SK-N-SH (cell line): ENCODE measurements around the gene TMPRSS15. TPM values are rescaled to one million over a fixed set of nuclear protein-coding genes. Genes with fewer than 3 reads are reported as not detected.

Source experiments
- CTCF ChIA-PET: fragments of 300-600, 350-600 bp; formaldehyde crosslinking; extraction: SDS; loops from one replicate; lab custom pipeline; 2021; lab: Yijun Ruan, JAX
- POLR2A ChIA-PET: fragments of 350-600 bp; sonication (Branson Sonifier 250); formaldehyde crosslinking; extraction: SDS; loops from one replicate; lab custom pipeline; 2020; ENCODE audit warnings: antibody characterized with exemption, inconsistent platforms; lab: Yijun Ruan, JAX
- DNase-seq: peaks from one replicate; pipeline ENCODE4 v3.0.0; 2012
- H2AFZ ChIP-seq: fragments of 200-600 bp; sonication (generic); 2 replicates; pipeline ENCODE4 v1.8.1; 2016; ENCODE audit warnings: antibody characterized with exemption, mild to moderate bottlenecking, low read depth
- H3F3A ChIP-seq: fragments of 200-600 bp; sonication (generic); replicated peaks from 2 replicates; pipeline ENCODE3; 2016; ENCODE audit warnings: antibody characterized with exemption, mild to moderate bottlenecking; ENCODE audit not compliant: insufficient read depth
- H3K27ac ChIP-seq, 2 experiments: fragments of 200-500 bp in 1 of 2; fragments of 200-600 bp in 1 of 2; sonication (Bioruptor generic) in 1 of 2; sonication (generic), shearing (Covaris generic) in 1 of 2; 2 replicates each; pipeline versions ENCODE4 v1.5.1 to v1.6.1; 2014 to 2016; ENCODE audit warnings: low read depth in 2 of 2, inconsistent platforms in 1 of 2, low read length in 1 of 2, mild to moderate bottlenecking in 1 of 2, mixed read lengths in 1 of 2
- H3K27me3 ChIP-seq: fragments of 200-600 bp; sonication (generic), shearing (Covaris generic); 2 replicates; pipeline ENCODE4 v1.6.1; 2016; ENCODE audit warnings: mixed run types; ENCODE audit not compliant: insufficient read depth
- H3K36me3 ChIP-seq, 2 experiments: fragments of 200-500 bp in 1 of 2; fragments of 200-600 bp in 1 of 2; sonication (Bioruptor generic) in 1 of 2; sonication (generic) in 1 of 2; replicated peaks in 1 of 2; 2 replicates each; pipeline versions ENCODE3 to v1.5.1; 2014 to 2016; ENCODE audit warnings: low read length in 1 of 2, mild to moderate bottlenecking in 1 of 2; ENCODE audit not compliant: insufficient read depth in 2 of 2, control insufficient read depth in 1 of 2
- H3K4me1 ChIP-seq, 2 experiments: fragments of 200-500 bp in 1 of 2; fragments of 200-600 bp in 1 of 2; sonication (Bioruptor generic) in 1 of 2; sonication (generic), shearing (Covaris generic) in 1 of 2; 2 replicates each; pipeline versions ENCODE4 v1.5.1 to v1.6.1; 2014 to 2016; ENCODE audit warnings: low read depth in 1 of 2, low read length in 1 of 2, mixed run types in 1 of 2; ENCODE audit not compliant: insufficient read depth in 2 of 2, control insufficient read depth in 1 of 2
- H3K4me2 ChIP-seq: fragments of 200-600 bp; sonication (generic), shearing (Covaris generic); 2 replicates; pipeline ENCODE4 v1.6.1; 2017; ENCODE audit warnings: mixed run types
- H3K4me3 ChIP-seq, 2 experiments: fragments of 200-500 bp in 1 of 2; fragments of 200-600 bp in 1 of 2; sonication (Bioruptor generic) in 1 of 2; sonication (generic), shearing (Covaris generic) in 1 of 2; 2 replicates each; pipeline versions ENCODE4 v1.5.1 to v1.8.1; 2014 to 2016; ENCODE audit warnings: low read depth in 2 of 2, inconsistent platforms in 1 of 2, low read length in 1 of 2, mild to moderate bottlenecking in 1 of 2, mixed read lengths in 1 of 2, moderate library complexity in 1 of 2
- H3K79me2 ChIP-seq: fragments of 200-600 bp; sonication (generic); 2 replicates; pipeline ENCODE4 v1.8.1; 2017; ENCODE audit warnings: mild to moderate bottlenecking; ENCODE audit not compliant: insufficient read depth
- H3K9ac ChIP-seq: fragments of 200-600 bp; sonication (generic); 2 replicates; pipeline ENCODE4 v1.6.1; 2017; ENCODE audit warnings: mixed run types
- H3K9me2 ChIP-seq: fragments of 200-600 bp; sonication (generic); 2 replicates; pipeline ENCODE4 v1.6.1; 2017; ENCODE audit warnings: mixed run types
- H3K9me3 ChIP-seq: fragments of 200-600 bp; sonication (generic); 2 replicates; pipeline ENCODE4 v1.6.1; 2017; ENCODE audit warnings: mixed run types, mild to moderate bottlenecking, moderate library complexity
- H4K20me1 ChIP-seq: fragments of 200-600 bp; sonication (generic); 2 replicates; pipeline ENCODE4 v1.6.1; 2017; ENCODE audit warnings: mild to moderate bottlenecking, mixed run types; ENCODE audit not compliant: insufficient read depth
- ELF1 ChIP-seq: IDR thresholded peaks from 2 replicates; pipeline ENCODE4 v1.4.0; 2012
- EP300 ChIP-seq, 2 experiments: IDR thresholded peaks; 2 replicates each; pipeline versions ENCODE4 v1.4.0 to v1.6.1; 2012; ENCODE audit warnings: borderline replicate concordance in 1 of 2, low read depth in 1 of 2, low read length in 1 of 2
- EZH2phosphoT487 ChIP-seq: fragments of 200-600 bp; sonication (generic); IDR thresholded peaks from 2 replicates; pipeline ENCODE4 v1.6.1; 2017; ENCODE audit warnings: low read depth, mixed run types, mild to moderate bottlenecking, antibody characterized with exemption, moderate library complexity, borderline replicate concordance
- FOXJ3 ChIP-seq: sonication (generic); formaldehyde crosslinking; IDR thresholded peaks from 2 replicates; pipeline ENCODE4 v1.5.1; 2020; ENCODE audit warnings: mild to moderate bottlenecking, missing genetic modification reagents
- GABPA ChIP-seq: IDR thresholded peaks from 2 replicates; pipeline ENCODE4 v1.4.0; 2012; ENCODE audit warnings: low read depth, mild to moderate bottlenecking
- JUND ChIP-seq: IDR thresholded peaks from 2 replicates; pipeline ENCODE4 v1.4.0; 2012
- MEF2A ChIP-seq: IDR thresholded peaks from 2 replicates; pipeline ENCODE4 v1.4.0; 2012; ENCODE audit warnings: low read depth, borderline replicate concordance
- NFIC ChIP-seq: IDR thresholded peaks from 2 replicates; pipeline ENCODE4 v1.4.0; 2012; ENCODE audit warnings: borderline replicate concordance
- NRF1 ChIP-seq: IDR thresholded peaks from 2 replicates; pipeline ENCODE4 v1.6.1; 2012; ENCODE audit warnings: low read depth, mild to moderate bottlenecking, low read length
- RXRA ChIP-seq: IDR thresholded peaks from 2 replicates; pipeline ENCODE4 v1.4.0; 2012; ENCODE audit warnings: low read depth, mild to moderate bottlenecking, borderline replicate concordance
- SMC3 ChIP-seq: IDR thresholded peaks from 2 replicates; pipeline ENCODE4 v1.6.1; 2012; ENCODE audit warnings: low read depth, low read length, improper control_type of control experiment
- TAF1 ChIP-seq: IDR thresholded peaks from 2 replicates; pipeline ENCODE4 v1.6.1; 2012; ENCODE audit warnings: low read depth, mild to moderate bottlenecking, low read length, moderate library complexity, borderline replicate concordance
- TEAD4 ChIP-seq: IDR thresholded peaks from 2 replicates; pipeline ENCODE4 v1.4.0; 2012; ENCODE audit warnings: mild to moderate bottlenecking, borderline replicate concordance; ENCODE audit not compliant: insufficient read depth
- WGBS: methylation state at CpG from one replicate; pipeline ENCODE4 v1.1.6; 2017; ENCODE audit warnings: low lambda C conversion rate; 5-methylcytosine and 5-hydroxymethylcytosine counted together
- polyA plus RNA-seq, 3 experiments: library from polyadenylated mRNA; depleted of rRNA; stranded (reverse); fragments of >200 nt; gene quantifications; 2 replicates each; pipeline ENCODE4 v1.2.3, GENCODE V29; 2012
- TF ChIP-seq, protein P1 (sequence below): IDR thresholded peaks from 2 replicates; pipeline ENCODE4 v1.6.1; 2012; ENCODE audit warnings: mild to moderate bottlenecking, low read depth, low read length, moderate library complexity
- TF ChIP-seq, protein P2 (sequence below): IDR thresholded peaks from 2 replicates; pipeline ENCODE4 v1.4.0; 2012; ENCODE audit warnings: low read depth, borderline replicate concordance
- TF ChIP-seq, protein P3 (sequence below): IDR thresholded peaks from 2 replicates; pipeline ENCODE4 v1.4.0; 2012; ENCODE audit warnings: low read depth
- TF ChIP-seq, protein P4 (sequence below): IDR thresholded peaks from 2 replicates; pipeline ENCODE4; 2012

TMPRSS15 gene
- polyA plus RNA-seq, 1 of the 3 experiments (the other 2 are of a cell fraction) = 0.03 TPM

DNA sequence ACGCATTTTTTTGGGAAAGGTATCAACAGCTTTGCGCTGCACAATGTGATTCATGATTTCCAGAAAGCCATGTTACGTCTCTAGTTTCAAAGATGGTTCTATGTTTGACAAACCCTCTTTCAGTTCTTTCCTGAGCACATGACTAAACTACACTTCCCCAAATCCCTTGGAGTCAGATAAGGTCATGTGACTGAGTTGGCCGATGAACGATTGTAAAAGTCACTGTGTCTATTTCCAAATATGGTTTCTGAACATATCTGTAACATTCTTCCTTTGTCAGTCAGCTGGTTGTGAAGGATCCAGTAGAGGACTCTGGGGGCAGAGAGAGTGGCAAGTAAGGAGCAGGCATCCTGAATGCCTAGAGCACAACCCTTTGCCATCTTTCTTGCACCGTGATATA is 35.4 kb downstream of the TMPRSS15 start:
- H3K27me3 ChIP-seq = no peaks in the 10 kb centered on the region
- no peaks in the 10 kb centered on the region for H3F3A ChIP-seq
- H3K79me2 ChIP-seq = no peaks in the 10 kb centered on the region
- no peaks in the 10 kb centered on the region for H3K36me3 ChIP-seq
- CTCF ChIA-PET = interaction anchor here (0.7 to 1.7 kb wide), 2 partner anchors 75 to 327 kb away, joined by 4 read pairs; no protein-coding TSS in a partner anchor
- 32% methylated on average over 6 of the region's 6 CpGs for WGBS
- no peaks in the 10 kb centered on the region for H3K4me1 ChIP-seq
- no peak overlapping the region for H3K4me3 ChIP-seq
- DNase-seq = no peak
- no peaks in the 10 kb centered on the region for H3K9me3 ChIP-seq
- TF ChIP-seq SMC3 = no peak
- TF ChIP-seq, protein P1, sequence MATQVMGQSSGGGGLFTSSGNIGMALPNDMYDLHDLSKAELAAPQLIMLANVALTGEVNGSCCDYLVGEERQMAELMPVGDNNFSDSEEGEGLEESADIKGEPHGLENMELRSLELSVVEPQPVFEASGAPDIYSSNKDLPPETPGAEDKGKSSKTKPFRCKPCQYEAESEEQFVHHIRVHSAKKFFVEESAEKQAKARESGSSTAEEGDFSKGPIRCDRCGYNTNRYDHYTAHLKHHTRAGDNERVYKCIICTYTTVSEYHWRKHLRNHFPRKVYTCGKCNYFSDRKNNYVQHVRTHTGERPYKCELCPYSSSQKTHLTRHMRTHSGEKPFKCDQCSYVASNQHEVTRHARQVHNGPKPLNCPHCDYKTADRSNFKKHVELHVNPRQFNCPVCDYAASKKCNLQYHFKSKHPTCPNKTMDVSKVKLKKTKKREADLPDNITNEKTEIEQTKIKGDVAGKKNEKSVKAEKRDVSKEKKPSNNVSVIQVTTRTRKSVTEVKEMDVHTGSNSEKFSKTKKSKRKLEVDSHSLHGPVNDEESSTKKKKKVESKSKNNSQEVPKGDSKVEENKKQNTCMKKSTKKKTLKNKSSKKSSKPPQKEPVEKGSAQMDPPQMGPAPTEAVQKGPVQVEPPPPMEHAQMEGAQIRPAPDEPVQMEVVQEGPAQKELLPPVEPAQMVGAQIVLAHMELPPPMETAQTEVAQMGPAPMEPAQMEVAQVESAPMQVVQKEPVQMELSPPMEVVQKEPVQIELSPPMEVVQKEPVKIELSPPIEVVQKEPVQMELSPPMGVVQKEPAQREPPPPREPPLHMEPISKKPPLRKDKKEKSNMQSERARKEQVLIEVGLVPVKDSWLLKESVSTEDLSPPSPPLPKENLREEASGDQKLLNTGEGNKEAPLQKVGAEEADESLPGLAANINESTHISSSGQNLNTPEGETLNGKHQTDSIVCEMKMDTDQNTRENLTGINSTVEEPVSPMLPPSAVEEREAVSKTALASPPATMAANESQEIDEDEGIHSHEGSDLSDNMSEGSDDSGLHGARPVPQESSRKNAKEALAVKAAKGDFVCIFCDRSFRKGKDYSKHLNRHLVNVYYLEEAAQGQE = no peak
- TF ChIP-seq NFIC = no peak
- TF ChIP-seq MEF2A = no peak
- no peak for TF ChIP-seq FOXJ3
- no peak for TF ChIP-seq GABPA
- TF ChIP-seq TEAD4 = no peak
- TF ChIP-seq TAF1 = no peak
- TF ChIP-seq, all 33 proteins: peak for 0
- H2AFZ ChIP-seq = no peak overlapping the region
- no peaks in the 10 kb centered on the region for H3K9me2 ChIP-seq
- POLR2A ChIA-PET = no interaction called here
- no peak overlapping the region for H3K4me2 ChIP-seq
- H3K9ac ChIP-seq = no peak overlapping the region
- H4K20me1 ChIP-seq = no peaks in the 10 kb centered on the region
- no peak overlapping the region for H3K27ac ChIP-seq

DNA sequence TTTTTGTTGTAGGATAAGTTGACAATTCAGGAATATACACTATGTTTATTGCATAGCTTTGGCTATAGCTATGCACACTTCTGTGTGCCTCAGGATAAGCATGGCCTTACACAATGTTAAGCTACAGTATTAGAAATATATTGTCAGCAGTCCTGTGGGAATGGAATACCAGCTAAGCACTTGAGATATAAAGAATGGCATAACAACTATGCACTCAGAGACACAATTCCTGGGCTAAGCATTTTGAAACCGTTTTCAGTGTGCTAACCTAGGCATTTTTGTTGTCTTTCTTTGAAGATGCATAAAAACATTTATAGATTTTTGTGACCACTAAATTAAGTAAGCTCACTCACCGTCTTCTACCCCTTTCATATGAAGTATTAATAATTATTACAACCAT is 46.8 kb downstream of the TMPRSS15 start:
- H3F3A ChIP-seq = no peaks in the 10 kb centered on the region
- no peak overlapping the region for H3K4me2 ChIP-seq
- H4K20me1 ChIP-seq = no peaks in the 10 kb centered on the region
- CTCF ChIA-PET = interaction anchor here (0.6 to 1.5 kb wide), 2 partner anchors 21 to 28 kb away, joined by 3 to 5 read pairs; no protein-coding TSS in a partner anchor
- POLR2A ChIA-PET = no interaction called here
- 0% methylated on average over 2 of the region's 2 CpGs for WGBS
- H3K36me3 ChIP-seq = no peaks in the 10 kb centered on the region
- H3K9me2 ChIP-seq = no peaks in the 10 kb centered on the region
- H3K79me2 ChIP-seq = no peaks in the 10 kb centered on the region
- no peaks in the 10 kb centered on the region for H3K27me3 ChIP-seq
- H3K9ac ChIP-seq = no peak overlapping the region
- H3K4me3 ChIP-seq = no peak overlapping the region
- H2AFZ ChIP-seq = no peak overlapping the region
- no peaks in the 10 kb centered on the region for H3K9me3 ChIP-seq
- H3K4me1 ChIP-seq = no peaks in the 10 kb centered on the region
- no peak for DNase-seq
- H3K27ac ChIP-seq = no peak overlapping the region
- TF ChIP-seq, protein P2, sequence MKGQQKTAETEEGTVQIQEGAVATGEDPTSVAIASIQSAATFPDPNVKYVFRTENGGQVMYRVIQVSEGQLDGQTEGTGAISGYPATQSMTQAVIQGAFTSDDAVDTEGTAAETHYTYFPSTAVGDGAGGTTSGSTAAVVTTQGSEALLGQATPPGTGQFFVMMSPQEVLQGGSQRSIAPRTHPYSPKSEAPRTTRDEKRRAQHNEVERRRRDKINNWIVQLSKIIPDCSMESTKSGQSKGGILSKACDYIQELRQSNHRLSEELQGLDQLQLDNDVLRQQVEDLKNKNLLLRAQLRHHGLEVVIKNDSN = no peak
- TF ChIP-seq EZH2phosphoT487 (no peak), NRF1 (no peak), JUND (no peak), MEF2A (no peak), ELF1 (no peak), EP300 (IDR thresholded peaks at IDR 0.05; ENCODE audit: borderline replicate concordance in 1 of 2, low read depth in 1 of 2, low read length in 1 of 2) (no peak), RXRA (no peak)
- TF ChIP-seq, protein P3, sequence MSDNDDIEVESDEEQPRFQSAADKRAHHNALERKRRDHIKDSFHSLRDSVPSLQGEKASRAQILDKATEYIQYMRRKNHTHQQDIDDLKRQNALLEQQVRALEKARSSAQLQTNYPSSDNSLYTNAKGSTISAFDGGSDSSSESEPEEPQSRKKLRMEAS = no peak
- TF ChIP-seq, protein P1 = no peak
- TF ChIP-seq, protein P4, sequence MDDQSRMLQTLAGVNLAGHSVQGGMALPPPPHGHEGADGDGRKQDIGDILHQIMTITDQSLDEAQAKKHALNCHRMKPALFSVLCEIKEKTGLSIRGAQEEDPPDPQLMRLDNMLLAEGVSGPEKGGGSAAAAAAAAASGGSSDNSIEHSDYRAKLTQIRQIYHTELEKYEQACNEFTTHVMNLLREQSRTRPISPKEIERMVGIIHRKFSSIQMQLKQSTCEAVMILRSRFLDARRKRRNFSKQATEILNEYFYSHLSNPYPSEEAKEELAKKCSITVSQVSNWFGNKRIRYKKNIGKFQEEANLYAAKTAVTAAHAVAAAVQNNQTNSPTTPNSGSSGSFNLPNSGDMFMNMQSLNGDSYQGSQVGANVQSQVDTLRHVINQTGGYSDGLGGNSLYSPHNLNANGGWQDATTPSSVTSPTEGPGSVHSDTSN = no peak
